Uterus (tissue), 4 donors: ENCODE measurements around the gene KCMF1. TPM values are rescaled to one million over a fixed set of nuclear protein-coding genes. Genes with fewer than 3 reads are reported as not detected.

Experiments used
- DNase-seq, 2 donors: peaks; one replicate each; pipeline ENCODE4 v3.0.0-alpha.2; 2019 to 2020
- H3K27ac ChIP-seq, 2 donors: fragments of 200-600 bp; sonication (generic); 1 replicate in 1 of 2; 2 replicates in 1 of 2; pipeline ENCODE4 v1.5.1; 2016 to 2018
- H3K27me3 ChIP-seq, 2 donors: fragments of 200-600 bp; sonication (generic); one replicate each; pipeline ENCODE4 v1.5.1; 2018 to 2019; ENCODE audit warnings: control low read depth in 1 of 2
- H3K36me3 ChIP-seq, 2 donors: fragments of 200-600 bp; sonication (generic); one replicate each; pipeline ENCODE4 v1.5.1; 2019; ENCODE audit warnings: control low read depth in 1 of 2
- H3K4me1 ChIP-seq, 2 donors: fragments of 200-600 bp; sonication (generic); one replicate each; pipeline ENCODE4 v1.5.1; 2018 to 2019; ENCODE audit warnings: control low read depth in 1 of 2
- H3K4me3 ChIP-seq, 2 donors: fragments of 200-600 bp; sonication (generic); 1 replicate in 1 of 2; 2 replicates in 1 of 2; pipeline ENCODE4 v1.5.1; 2018 to 2019; ENCODE audit warnings: mild to moderate bottlenecking in 1 of 2
- H3K9me3 ChIP-seq, 2 donors: fragments of 200-600 bp; sonication (generic); one replicate each; pipeline ENCODE4 v1.5.1; 2019; ENCODE audit warnings: control low read depth in 1 of 2
- POLR2A ChIP-seq, 2 donors: fragments of 450-650 bp; IDR thresholded peaks; one replicate each; pipeline ENCODE4 v1.6.1; 2016; ENCODE audit warnings: antibody characterized with exemption in 2 of 2, mild to moderate bottlenecking in 1 of 2, moderate library complexity in 1 of 2
- intact Hi-C: fragments of 100-400 bp; cut with DNase I; formaldehyde crosslinking; loops from one replicate; pipeline ENCODE4 v1.15.1; 2023; ENCODE audit warnings: low total_unique reads
- total RNA-seq, 4 donors: library from RNA; depleted of rRNA in 3 of 4; stranded (reverse); fragments of >200 nt in 3 of 4; gene quantifications; one replicate each; pipeline versions ENCODE4 v1.1.0 to v1.2.4, GENCODE V29; 2014 to 2023
- TF ChIP-seq, protein P1 (sequence below), 4 experiments: fragments of 200-600 bp in 2 of 4; fragments of 450-650 bp in 2 of 4; sonication (generic) in 2 of 4; IDR thresholded peaks; one replicate each; pipeline ENCODE4 v1.5.1; 2016 to 2019; ENCODE audit warnings: antibody characterized with exemption in 4 of 4, mild to moderate bottlenecking in 2 of 4, moderate library complexity in 1 of 4
- donor health status: DM: yes; HTN: yes; CAD: no.

Gene KCMF1
- total RNA-seq, 4 donors from 2014 or later = 6.9 to 58.3 (median 35.9) TPM

DNA sequence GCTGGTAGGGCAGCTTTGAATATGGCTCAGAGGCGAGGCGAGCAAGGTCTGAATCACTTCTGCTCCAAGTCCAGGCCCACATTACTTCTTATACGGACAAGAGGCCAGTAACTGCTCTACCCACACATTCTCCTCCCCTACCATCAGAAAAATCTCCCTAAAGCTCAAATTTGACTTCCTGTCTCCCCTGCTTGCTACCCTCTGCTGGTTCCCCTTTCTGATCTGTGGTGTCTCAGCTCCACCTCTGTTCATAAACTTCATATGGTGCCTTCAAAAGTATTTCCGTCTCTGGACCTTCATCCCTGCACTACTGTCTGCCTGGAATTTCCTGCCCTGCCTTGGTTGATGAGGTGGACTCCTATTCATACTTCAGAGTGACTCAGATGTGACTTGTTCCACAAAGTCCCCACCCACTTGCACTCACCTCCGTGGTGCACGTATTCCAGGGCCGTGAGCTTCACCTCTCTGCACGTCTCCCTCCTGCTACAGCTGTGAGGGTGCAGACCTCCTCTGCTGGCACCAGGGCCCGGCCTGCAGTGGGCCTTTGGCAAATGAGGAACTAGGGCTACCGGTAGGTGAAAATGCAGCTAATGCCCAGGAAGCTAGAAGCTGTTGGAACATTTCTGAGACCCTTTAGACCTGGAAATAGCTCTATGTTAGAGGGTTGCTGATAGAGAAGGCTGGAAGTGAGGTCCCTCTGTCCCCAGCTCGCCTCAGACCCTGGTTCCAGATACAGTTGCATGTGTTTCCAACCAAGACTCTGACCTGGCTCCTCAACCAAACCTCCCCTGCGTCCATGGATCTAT lies 24.6 kb upstream of the KCMF1 start:
- H3K9me3 ChIP-seq = no peaks in the 10 kb centered on the region
- no peaks in the 10 kb centered on the region for H3K4me1 ChIP-seq
- H3K36me3 ChIP-seq = no peaks in the 10 kb centered on the region
- H3K27me3 ChIP-seq = no peaks in the 10 kb centered on the region
- no peak overlapping the region for H3K4me3 ChIP-seq
- intact Hi-C loops = no loop called here
- TF ChIP-seq, protein P1, sequence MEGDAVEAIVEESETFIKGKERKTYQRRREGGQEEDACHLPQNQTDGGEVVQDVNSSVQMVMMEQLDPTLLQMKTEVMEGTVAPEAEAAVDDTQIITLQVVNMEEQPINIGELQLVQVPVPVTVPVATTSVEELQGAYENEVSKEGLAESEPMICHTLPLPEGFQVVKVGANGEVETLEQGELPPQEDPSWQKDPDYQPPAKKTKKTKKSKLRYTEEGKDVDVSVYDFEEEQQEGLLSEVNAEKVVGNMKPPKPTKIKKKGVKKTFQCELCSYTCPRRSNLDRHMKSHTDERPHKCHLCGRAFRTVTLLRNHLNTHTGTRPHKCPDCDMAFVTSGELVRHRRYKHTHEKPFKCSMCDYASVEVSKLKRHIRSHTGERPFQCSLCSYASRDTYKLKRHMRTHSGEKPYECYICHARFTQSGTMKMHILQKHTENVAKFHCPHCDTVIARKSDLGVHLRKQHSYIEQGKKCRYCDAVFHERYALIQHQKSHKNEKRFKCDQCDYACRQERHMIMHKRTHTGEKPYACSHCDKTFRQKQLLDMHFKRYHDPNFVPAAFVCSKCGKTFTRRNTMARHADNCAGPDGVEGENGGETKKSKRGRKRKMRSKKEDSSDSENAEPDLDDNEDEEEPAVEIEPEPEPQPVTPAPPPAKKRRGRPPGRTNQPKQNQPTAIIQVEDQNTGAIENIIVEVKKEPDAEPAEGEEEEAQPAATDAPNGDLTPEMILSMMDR (IDR thresholded peaks at IDR 0.05) = no peak
- TF ChIP-seq POLR2A (IDR thresholded peaks at IDR 0.05) = no peak
- no peak for DNase-seq
- H3K27ac ChIP-seq = no peak overlapping the region

GRCh38 chr2:84947010-84947593 lies 23.9 kb upstream of the KCMF1 start:
- Histone ChIP-seq H3K27me3 (no peaks in the 10 kb centered on the region), H3K9me3 (no peaks in the 10 kb centered on the region), H3K36me3 (no peaks in the 10 kb centered on the region), H3K27ac (no peak overlapping the region), H3K4me3 (no peak overlapping the region), H3K4me1 (no peaks in the 10 kb centered on the region)
- intact Hi-C loops = no loop called here
- no peak for TF ChIP-seq POLR2A (IDR thresholded peaks at IDR 0.05)
- TF ChIP-seq, protein P1 (IDR thresholded peaks at IDR 0.05) = no peak
- no peak for DNase-seq

GRCh38 chr2:84953535-84953934 lies 17.4 kb upstream of the KCMF1 start:
- no peak for DNase-seq
- intact Hi-C loops = no loop called here
- no peaks in the 10 kb centered on the region for H3K9me3 ChIP-seq
- H3K4me1 ChIP-seq = peaks cover 0 to 6% of the 10 kb centered on the region in 2 donors
- no peak overlapping the region for H3K27ac ChIP-seq
- no peaks in the 10 kb centered on the region for H3K36me3 ChIP-seq
- H3K27me3 ChIP-seq = no peaks in the 10 kb centered on the region
- TF ChIP-seq POLR2A (IDR thresholded peaks at IDR 0.05) = no peak
- TF ChIP-seq, protein P1 (IDR thresholded peaks at IDR 0.05) = no peak
- no peak overlapping the region for H3K4me3 ChIP-seq

GRCh38 chr2:84954329-84954728 lies 16.6 kb upstream of the KCMF1 start:
- no peaks in the 10 kb centered on the region for H3K9me3 ChIP-seq
- no peaks in the 10 kb centered on the region for H3K27me3 ChIP-seq
- TF ChIP-seq, protein P1 (IDR thresholded peaks at IDR 0.05) = no peak
- no peak for TF ChIP-seq POLR2A (IDR thresholded peaks at IDR 0.05)
- H3K27ac ChIP-seq = no peak overlapping the region
- H3K36me3 ChIP-seq = no peaks in the 10 kb centered on the region
- no peak for DNase-seq
- intact Hi-C loops = no loop called here
- peaks cover 0 to 6% of the 10 kb centered on the region in 2 donors for H3K4me1 ChIP-seq
- no peak overlapping the region for H3K4me3 ChIP-seq
